SU-DHL-6 (cell line): ENCODE data around the gene SEPTIN2.

Source experiments
- EZH2phosphoT487 ChIP-seq: fragments of 200-600 bp; sonication (generic), shearing (Covaris generic); conservative IDR thresholded peaks from 2 replicates; pipeline ENCODE4 v1.6.1; 2018; ENCODE audit warnings: mild to moderate bottlenecking, antibody characterized with exemption, low read length, moderate library complexity, mixed read lengths
- TF ChIP-seq, protein P1 (sequence below): fragments of 200-600 bp; sonication (generic); IDR thresholded peaks from one replicate; pipeline ENCODE4 v1.5.1; 2017; ENCODE audit warnings: antibody characterized with exemption, mild to moderate bottlenecking, low read length, moderate library complexity; ENCODE audit not compliant: insufficient read depth, poor library complexity, severe bottlenecking

GRCh38 chr2:241275910-241276309 is 39.8 kb upstream of the SEPTIN2 start:
- TF ChIP-seq, protein P1, sequence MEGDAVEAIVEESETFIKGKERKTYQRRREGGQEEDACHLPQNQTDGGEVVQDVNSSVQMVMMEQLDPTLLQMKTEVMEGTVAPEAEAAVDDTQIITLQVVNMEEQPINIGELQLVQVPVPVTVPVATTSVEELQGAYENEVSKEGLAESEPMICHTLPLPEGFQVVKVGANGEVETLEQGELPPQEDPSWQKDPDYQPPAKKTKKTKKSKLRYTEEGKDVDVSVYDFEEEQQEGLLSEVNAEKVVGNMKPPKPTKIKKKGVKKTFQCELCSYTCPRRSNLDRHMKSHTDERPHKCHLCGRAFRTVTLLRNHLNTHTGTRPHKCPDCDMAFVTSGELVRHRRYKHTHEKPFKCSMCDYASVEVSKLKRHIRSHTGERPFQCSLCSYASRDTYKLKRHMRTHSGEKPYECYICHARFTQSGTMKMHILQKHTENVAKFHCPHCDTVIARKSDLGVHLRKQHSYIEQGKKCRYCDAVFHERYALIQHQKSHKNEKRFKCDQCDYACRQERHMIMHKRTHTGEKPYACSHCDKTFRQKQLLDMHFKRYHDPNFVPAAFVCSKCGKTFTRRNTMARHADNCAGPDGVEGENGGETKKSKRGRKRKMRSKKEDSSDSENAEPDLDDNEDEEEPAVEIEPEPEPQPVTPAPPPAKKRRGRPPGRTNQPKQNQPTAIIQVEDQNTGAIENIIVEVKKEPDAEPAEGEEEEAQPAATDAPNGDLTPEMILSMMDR, result no peak
- TF ChIP-seq EZH2phosphoT487, result no peak
